ENCODE results near the gene NAT16. TPM values are rescaled to one million over a fixed set of nuclear protein-coding genes. Genes with fewer than 3 reads are reported as not detected.

Gene NAT16
- total and polyA plus RNA-seq, 4 donors, result 0.01 TPM; not detected in 3

- Histone ChIP-seq H3K9me3 (ENCODE audit: control insufficient read depth in 4 of 4, insufficient read depth in 3 of 4, low read length in 3 of 4) (no peaks in the 10 kb centered on the region), H3K4me3 (no peak overlapping the region), H3K36me3 (ENCODE audit: control insufficient read depth in 4 of 4, insufficient read depth in 4 of 4, low read length in 4 of 4) (peaks cover 10 to 63% (median 12%) of the 10 kb centered on the region in 4 donors), H3K9ac (ENCODE audit: insufficient read depth in 1 of 2, low read length in 2 of 2) (no peak overlapping the region), H3K4me1 (ENCODE audit: control insufficient read depth in 5 of 5, insufficient read depth in 5 of 5, low read length in 5 of 5) (no peaks in the 10 kb centered on the region), H3K27ac (ENCODE audit: low read depth in 1 of 2, low read length in 1 of 2) (no peak overlapping the region), H3K27me3 (ENCODE audit: control insufficient read depth in 3 of 3, insufficient read depth in 3 of 3, low read length in 2 of 3) (no peaks in the 10 kb centered on the region)
- TF ChIP-seq CTCF (IDR thresholded peaks at IDR 0.05; ENCODE audit: control extremely low read depth, extremely low read depth), result no peak
- 95 to 97% methylated on average over 19 of the region's 19 CpGs for WGBS, 2 donors
- DNase-seq, result no peak
- no peak for ATAC-seq (ENCODE audit: insufficient read depth, low FRiP score)
Observed at GRCh38 chr7:101210143-101210542, 30.1 kb upstream of the NAT16 start.

GRCh38 chr7:101208794-101209193 is 28.7 kb upstream of the NAT16 start:
- no peak overlapping the region for H3K4me3 ChIP-seq
- H3K27me3 ChIP-seq (ENCODE audit: control insufficient read depth in 3 of 3, insufficient read depth in 3 of 3, low read length in 2 of 3), result peaks cover 0 to under 1% (median 0%) of the 10 kb centered on the region in 3 donors
- H3K4me1 ChIP-seq (ENCODE audit: control insufficient read depth in 5 of 5, insufficient read depth in 5 of 5, low read length in 5 of 5), result no peaks in the 10 kb centered on the region
- H3K27ac ChIP-seq (ENCODE audit: low read depth in 1 of 2, low read length in 1 of 2), result no peak overlapping the region
- H3K9me3 ChIP-seq (ENCODE audit: control insufficient read depth in 4 of 4, insufficient read depth in 3 of 4, low read length in 3 of 4), result no peaks in the 10 kb centered on the region
- no peak overlapping the region for H3K9ac ChIP-seq (ENCODE audit: insufficient read depth in 1 of 2, low read length in 2 of 2)
- 90 to 94% methylated on average over 14 of the region's 14 CpGs for WGBS, 2 donors
- TF ChIP-seq CTCF (IDR thresholded peaks at IDR 0.05; ENCODE audit: control extremely low read depth, extremely low read depth), result no peak
- peaks cover 8 to 59% (median 12%) of the 10 kb centered on the region in 4 donors for H3K36me3 ChIP-seq (ENCODE audit: control insufficient read depth in 4 of 4, insufficient read depth in 4 of 4, low read length in 4 of 4)
- DNase-seq (no peak), ATAC-seq (ENCODE audit: insufficient read depth, low FRiP score) (no peak)

- Histone ChIP-seq H3K9ac (ENCODE audit: insufficient read depth in 1 of 2, low read length in 2 of 2) (no peak overlapping the region), H3K4me3 (no peak overlapping the region), H3K9me3 (ENCODE audit: control insufficient read depth in 4 of 4, insufficient read depth in 3 of 4, low read length in 3 of 4) (no peaks in the 10 kb centered on the region), H3K27me3 (ENCODE audit: control insufficient read depth in 3 of 3, insufficient read depth in 3 of 3, low read length in 2 of 3) (peaks cover 2 to 14% (median 8%) of the 10 kb centered on the region in 3 donors), H3K4me1 (ENCODE audit: control insufficient read depth in 5 of 5, insufficient read depth in 5 of 5, low read length in 5 of 5) (no peaks in the 10 kb centered on the region), H3K36me3 (ENCODE audit: control insufficient read depth in 4 of 4, insufficient read depth in 4 of 4, low read length in 4 of 4) (peaks cover 8 to 53% (median 12%) of the 10 kb centered on the region in 4 donors), H3K27ac (ENCODE audit: low read depth in 1 of 2, low read length in 1 of 2) (no peak overlapping the region)
- WGBS, 2 donors, result 93 to 94% methylated on average over 15 to 17 of the region's 17 CpGs
- TF ChIP-seq CTCF (IDR thresholded peaks at IDR 0.05; ENCODE audit: control extremely low read depth, extremely low read depth), result no peak
- DNase-seq (no peak), ATAC-seq (ENCODE audit: insufficient read depth, low FRiP score) (no peak)
Observed at GRCh38 chr7:101207459-101207858, 27.4 kb upstream of the NAT16 start.

- WGBS, 2 donors, result 88 to 90% methylated on average over 17 to 19 of the region's 19 CpGs
- peaks cover 0 to 2% (median 0%) of the 10 kb centered on the region in 4 donors for H3K9me3 ChIP-seq (ENCODE audit: control insufficient read depth in 4 of 4, insufficient read depth in 3 of 4, low read length in 3 of 4)
- no peak for ATAC-seq (ENCODE audit: insufficient read depth, low FRiP score)
Observed at GRCh38 chr7:101206665-101207042, 26.6 kb upstream of the NAT16 start.

More at GRCh38 chr7:101206665-101207042, 26.6 kb upstream of the NAT16 start:
- TF ChIP-seq CTCF (IDR thresholded peaks at IDR 0.05; ENCODE audit: control extremely low read depth, extremely low read depth), result no peak
- no peak for DNase-seq
- H3K9ac ChIP-seq (ENCODE audit: insufficient read depth in 1 of 2, low read length in 2 of 2), result no peak overlapping the region
- peaks cover 8 to 45% (median 12%) of the 10 kb centered on the region in 4 donors for H3K36me3 ChIP-seq (ENCODE audit: control insufficient read depth in 4 of 4, insufficient read depth in 4 of 4, low read length in 4 of 4)
- no peak overlapping the region for H3K27ac ChIP-seq (ENCODE audit: low read depth in 1 of 2, low read length in 1 of 2)
- H3K4me3 ChIP-seq, result no peak overlapping the region
- H3K4me1 ChIP-seq (ENCODE audit: control insufficient read depth in 5 of 5, insufficient read depth in 5 of 5, low read length in 5 of 5), result peaks cover 0 to 3% (median 0%) of the 10 kb centered on the region in 5 donors
- peaks cover 3 to 22% (median 9%) of the 10 kb centered on the region in 3 donors for H3K27me3 ChIP-seq (ENCODE audit: control insufficient read depth in 3 of 3, insufficient read depth in 3 of 3, low read length in 2 of 3)
